SIG-M5 (cell line): Measurements from ENCODE around the gene PTGFRN.

Experiments used
- DNase-seq: peaks from one replicate; lab custom pipeline; 2025; lab: John Stamatoyannopoulos, UW

PTGFRN gene

DNA sequence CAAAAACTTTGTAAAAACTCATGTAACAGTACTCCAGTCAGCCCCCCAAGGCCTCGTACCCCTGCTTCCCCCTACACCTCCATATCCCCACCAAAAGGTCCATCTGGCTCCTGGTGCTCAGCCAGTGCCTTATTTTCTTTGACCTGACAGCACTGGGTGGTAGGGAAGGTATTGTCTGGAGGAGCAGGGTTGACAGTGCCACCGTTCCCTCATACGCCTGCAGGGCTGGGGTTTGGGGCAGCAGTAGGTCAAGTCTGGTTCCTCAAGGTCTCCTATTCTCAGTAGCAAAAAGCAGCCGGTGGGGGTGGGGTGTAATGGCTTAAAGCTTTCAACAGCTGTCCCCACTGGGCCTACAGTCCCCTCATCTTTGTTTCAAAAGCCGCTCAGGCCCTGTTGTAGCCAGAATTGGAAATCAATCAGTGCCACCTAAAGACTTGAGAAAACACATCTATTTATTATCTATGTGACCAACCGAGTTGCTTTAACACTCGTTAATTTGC, 125.1 kb downstream of the PTGFRN start:
- DNase-seq = no peak

DNA sequence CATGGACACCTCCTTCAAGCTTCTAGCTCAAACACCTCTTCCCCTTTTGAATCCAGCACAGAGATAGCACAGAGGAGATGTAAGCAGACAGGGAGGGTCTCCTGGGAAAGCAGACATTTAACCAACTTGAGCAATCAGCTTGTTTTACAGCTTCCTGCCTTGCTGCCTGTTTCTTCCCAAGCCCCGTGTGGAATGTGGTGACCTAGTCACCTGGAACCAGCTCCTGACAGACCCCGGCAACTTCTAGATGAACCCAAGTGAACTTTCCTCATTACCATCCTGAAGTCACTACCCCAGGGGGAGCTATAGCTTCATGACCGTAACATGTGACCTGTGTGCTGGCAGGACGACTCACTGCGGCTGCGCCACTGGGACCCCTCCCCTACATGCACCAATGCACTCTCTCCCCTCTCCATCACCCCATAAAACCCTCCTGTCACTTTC, 126.3 kb downstream of the PTGFRN start:
- no peak for DNase-seq

DNA sequence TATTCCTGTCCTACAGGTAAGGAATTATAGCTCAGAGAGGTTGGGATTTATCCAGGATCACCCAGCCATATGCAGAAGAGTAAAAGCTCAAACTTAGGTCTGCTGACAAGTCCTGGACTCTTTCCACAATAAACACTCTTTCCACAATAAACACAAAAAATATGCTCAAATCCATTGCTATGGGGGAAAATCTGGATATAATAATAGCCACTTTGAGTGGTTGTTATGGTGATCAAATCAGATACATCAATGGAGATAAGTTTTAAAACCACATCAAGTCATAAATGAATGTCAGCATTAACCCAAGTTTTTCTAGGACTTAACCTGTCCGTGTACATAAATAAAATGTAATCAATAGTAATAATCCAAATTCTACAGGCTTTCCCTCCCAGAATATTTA, 128.1 kb downstream of the PTGFRN start:
- no peak for DNase-seq

DNA sequence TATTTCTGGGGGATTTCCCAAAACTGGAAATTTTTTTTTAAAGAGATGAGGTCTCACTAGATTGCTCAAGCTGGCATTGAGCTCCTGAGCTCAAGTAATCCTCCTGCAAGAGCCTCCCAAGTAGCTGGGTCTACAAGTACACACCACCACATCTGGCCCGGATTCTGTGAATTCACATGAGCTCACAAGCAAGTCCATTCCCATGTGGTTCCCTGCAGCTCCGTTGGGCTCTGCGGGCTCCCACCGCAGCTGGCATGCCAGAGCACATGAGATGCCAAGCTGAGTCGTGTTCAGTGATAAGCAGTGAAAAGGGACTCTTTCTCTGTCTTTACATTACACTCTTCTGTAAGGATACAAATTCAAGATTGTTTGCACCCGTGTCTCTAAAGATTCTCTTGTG, 128.5 kb downstream of the PTGFRN start:
- DNase-seq = no peak
